ENCODE data around the gene RAD18.

- TF ChIP-seq CTCF (IDR thresholded peaks at IDR 0.05) (no peak), ZFX (IDR thresholded peaks at IDR 0.05; ENCODE audit: borderline replicate concordance) (no peak)
Observed at GRCh38 chr3:8865697-8866096, 97.6 kb downstream of the RAD18 start.
